ENCODE results near the gene ATP5PF. TPM values are rescaled to one million over a fixed set of nuclear protein-coding genes. Genes with fewer than 3 reads are reported as not detected.
"Not testable (repeated sequence)": the region's sequence is repeated elsewhere in the genome, so short reads cannot be mapped to it uniquely, and the experiment has no call there.

Gene ATP5PF
- total and polyA plus RNA-seq, 2 of the 4 experiments (the other 2 are of a cell fraction) = 76.0 to 190 TPM

DNA sequence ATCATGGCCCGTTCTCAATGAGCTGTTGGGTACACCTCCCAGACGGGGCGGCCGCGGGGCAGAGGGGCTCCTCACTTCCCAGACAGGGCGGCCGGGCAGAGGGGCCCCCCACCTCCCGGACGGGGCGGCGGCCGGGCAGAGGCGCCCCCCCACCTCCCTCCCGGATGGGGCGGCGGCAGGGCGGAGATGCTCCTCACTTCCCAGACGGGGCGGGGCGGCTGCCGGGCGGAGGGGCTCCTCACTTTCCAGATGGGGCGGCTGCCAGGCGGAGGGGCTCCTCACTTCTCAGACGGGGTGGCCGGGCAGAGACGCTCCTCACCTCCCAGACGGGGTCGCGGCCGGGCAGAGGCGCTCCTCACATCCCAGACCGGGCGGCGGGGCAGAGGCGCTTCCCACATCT is 39.2 kb downstream of the ATP5PF start:
- WGBS, 2 experiments (ENCODE audit: extremely low coverage in 2 of 2, insufficient read length in 1 of 2) = no CpG with 5 or more reads among the region's 36 CpGs

More for the DNA sequence above, 39.2 kb downstream of the ATP5PF start:
- H3K36me3 ChIP-seq (ENCODE audit: control insufficient read depth, insufficient read depth, low read length); H3K56ac ChIP-seq (ENCODE audit: extremely low read depth, insufficient read depth, low read length); H3K18ac ChIP-seq (ENCODE audit: low read depth, low read length); H3K9ac ChIP-seq (ENCODE audit: low read depth, low read length); H2BK20ac ChIP-seq (ENCODE audit: low read depth, low read length); H4K8ac ChIP-seq (ENCODE audit: low read depth in 2 of 2, low read length in 2 of 2); DNase-seq; H3K4ac ChIP-seq (ENCODE audit: low read depth, low read length); H3K79me1 ChIP-seq (ENCODE audit: low read depth in 1 of 2, low read length in 2 of 2); H3K4me3 ChIP-seq (ENCODE audit: insufficient read depth, low read depth, low read length); H3K27ac ChIP-seq (ENCODE audit: insufficient read depth, low read length); H2AK5ac ChIP-seq (ENCODE audit: low read depth, low read length); intact Hi-C loops (cut with micrococcal nuclease); H4K91ac ChIP-seq (ENCODE audit: insufficient read depth, low read depth, low read length); H2BK15ac ChIP-seq (ENCODE audit: low read depth, low read length); H3K14ac ChIP-seq (replicated peaks; ENCODE audit: low read depth, low read length); H4K5ac ChIP-seq (ENCODE audit: low read depth, low read length); BruUV-seq (replicated peaks); H2BK120ac ChIP-seq (ENCODE audit: low read depth, low read length); H2BK5ac ChIP-seq (ENCODE audit: low read depth, low read length, poor library complexity, severe bottlenecking); H3K9me1 ChIP-seq (ENCODE audit: insufficient read depth, low read length); H3K23ac ChIP-seq (ENCODE audit: low read depth, low read length); ATAC-seq (ENCODE audit: low read depth); CTCF ChIA-PET; H3K4me2 ChIP-seq (ENCODE audit: low read depth, low read length); H3K4me1 ChIP-seq (ENCODE audit: control insufficient read depth, insufficient read depth, low read length); H2AK9ac ChIP-seq (replicated peaks; ENCODE audit: low read depth, low read length, poor library complexity); H2AFZ ChIP-seq (replicated peaks; ENCODE audit: low read length, poor library complexity); H3K27me3 ChIP-seq (ENCODE audit: control insufficient read depth, insufficient read depth, low read length); in situ Hi-C loops (cut with MboI; ENCODE audit: low sequenced_read_pairs); H3K9me3 ChIP-seq (ENCODE audit: control insufficient read depth, insufficient read depth, low read length); H4K20me1 ChIP-seq (ENCODE audit: insufficient read depth, low read length); POLR2A ChIA-PET (ENCODE audit: unreplicated experiment); dilution Hi-C loops (cut with HindIII; ENCODE audit: low sequenced_read_pairs, unreplicated experiment): not testable (repeated sequence)

Data from IMR-90 (cell line).